HEK293 (cell line): ENCODE data around the gene PPP1R9B.

ENCODE experiments used
- CTCF ChIA-PET: fragments of 350-600 bp; formaldehyde crosslinking; extraction: SDS; loops from one replicate; lab custom pipeline; 2021; ENCODE audit warnings: antibody characterized with exemption; lab: Yijun Ruan, JAX
- POLR2A ChIA-PET: fragments of 300-600 bp; formaldehyde crosslinking; extraction: SDS; loops from one replicate; lab custom pipeline; 2020; ENCODE audit warnings: antibody characterized with exemption, inconsistent platforms; lab: Yijun Ruan, JAX
- H3K27ac ChIP-seq: fragments of 200-500 bp; sonication (Bioruptor generic); 2 replicates; pipeline ENCODE4 v1.5.1; 2014; ENCODE audit warnings: low read depth, low read length, control low read depth, inconsistent platforms; ENCODE audit errors: extremely low read depth
- H3K36me3 ChIP-seq, 2 experiments: fragments of 200-500 bp in 1 of 2; sonication (Bioruptor generic) in 1 of 2; 1 replicate in 1 of 2; 2 replicates in 1 of 2; pipeline ENCODE4 v1.5.1; 2014 to 2017; ENCODE audit warnings: inconsistent platforms in 2 of 2, low read length in 2 of 2; ENCODE audit not compliant: control insufficient read depth in 2 of 2, insufficient read depth in 1 of 2
- H3K4me1 ChIP-seq: fragments of 200-500 bp; sonication (Bioruptor generic); 2 replicates; pipeline ENCODE4 v1.5.1; 2014; ENCODE audit warnings: mild to moderate bottlenecking, low read length, inconsistent platforms; ENCODE audit not compliant: control insufficient read depth, insufficient read depth
- H3K4me3 ChIP-seq: 2 replicates; pipeline ENCODE4 v1.5.1; 2011; ENCODE audit warnings: low read depth, mild to moderate bottlenecking, control low read depth, low read length, moderate library complexity
- H3K9me3 ChIP-seq: fragments of 200-500 bp; sonication (Bioruptor generic); 2 replicates; pipeline ENCODE4 v1.5.1; 2014; ENCODE audit warnings: low read depth, low read length, inconsistent platforms; ENCODE audit not compliant: control insufficient read depth, insufficient read depth
- GLIS1 ChIP-seq: fragments of 450-650 bp; formaldehyde crosslinking; IDR thresholded peaks from 2 replicates; pipeline ENCODE4 v1.5.1; 2016; ENCODE audit warnings: missing biosample characterization, missing genetic modification characterization
- KLF1 ChIP-seq: fragments of 450-650 bp; formaldehyde crosslinking; IDR thresholded peaks from 2 replicates; pipeline ENCODE4 v1.5.1; 2016; ENCODE audit warnings: missing biosample characterization, missing genetic modification characterization
- OSR2 ChIP-seq: fragments of 450-650 bp; formaldehyde crosslinking; IDR thresholded peaks from 2 replicates; pipeline ENCODE4 v1.5.1; 2016; ENCODE audit warnings: missing biosample characterization, missing genetic modification characterization
- SETDB1 ChIP-seq: IDR thresholded peaks from one replicate; pipeline ENCODE4 v1.6.1; 2017; ENCODE audit warnings: mild to moderate bottlenecking, low read length, moderate library complexity, mixed read lengths; ENCODE audit not compliant: insufficient read length
- WT1 ChIP-seq: fragments of 450-650 bp; formaldehyde crosslinking; IDR thresholded peaks from 2 replicates; pipeline ENCODE4 v1.5.1; 2016; ENCODE audit warnings: missing biosample characterization, missing genetic modification characterization
- ZBTB26 ChIP-seq: fragments of 450-650 bp; formaldehyde crosslinking; optimal IDR thresholded peaks from 2 replicates; pipeline ENCODE3; 2016; ENCODE audit warnings: missing biosample characterization, mild to moderate bottlenecking, missing genetic modification characterization
- ZEB2 ChIP-seq: fragments of 450-650 bp; formaldehyde crosslinking; IDR thresholded peaks from 2 replicates; pipeline ENCODE4 v1.5.1; 2016; ENCODE audit warnings: missing biosample characterization, missing genetic modification characterization
- ZIC2 ChIP-seq: fragments of 450-650 bp; formaldehyde crosslinking; IDR thresholded peaks from 2 replicates; pipeline ENCODE4 v1.5.1; 2016; ENCODE audit warnings: missing biosample characterization, missing genetic modification characterization
- ZNF157 ChIP-seq: fragments of 450-650 bp; formaldehyde crosslinking; IDR thresholded peaks from 2 replicates; pipeline ENCODE4 v1.5.1; 2016; ENCODE audit warnings: missing biosample characterization, missing genetic modification characterization
- ZNF2 ChIP-seq: fragments of 450-650 bp; formaldehyde crosslinking; IDR thresholded peaks from 2 replicates; pipeline ENCODE4 v1.5.1; 2016; ENCODE audit warnings: missing biosample characterization, missing genetic modification characterization
- ZNF324 ChIP-seq: fragments of 450-650 bp; formaldehyde crosslinking; IDR thresholded peaks from 2 replicates; pipeline ENCODE4 v1.5.1; 2016; ENCODE audit warnings: missing biosample characterization, missing genetic modification characterization
- ZNF354C ChIP-seq: fragments of 450-650 bp; formaldehyde crosslinking; IDR thresholded peaks from 2 replicates; pipeline ENCODE4 v1.5.1; 2016; ENCODE audit warnings: missing biosample characterization, missing genetic modification characterization, low read depth, borderline replicate concordance
- ZNF449 ChIP-seq: fragments of 450-650 bp; formaldehyde crosslinking; IDR thresholded peaks from 2 replicates; pipeline ENCODE4 v1.5.1; 2017; ENCODE audit warnings: missing biosample characterization, mild to moderate bottlenecking, missing genetic modification characterization, moderate library complexity
- ZNF488 ChIP-seq: fragments of 450-650 bp; formaldehyde crosslinking; IDR thresholded peaks from 2 replicates; pipeline ENCODE4 v1.5.1; 2016; ENCODE audit warnings: missing biosample characterization, missing genetic modification characterization
- ZNF544 ChIP-seq: fragments of 450-650 bp; formaldehyde crosslinking; IDR thresholded peaks from 2 replicates; pipeline ENCODE4 v1.5.0; 2017; ENCODE audit warnings: missing biosample characterization, missing genetic modification characterization
- ZNF600 ChIP-seq: fragments of 450-650 bp; formaldehyde crosslinking; IDR thresholded peaks from 2 replicates; pipeline ENCODE4 v1.5.1; 2016; ENCODE audit warnings: missing biosample characterization, missing genetic modification characterization
- ZNF776 ChIP-seq: fragments of 450-650 bp; formaldehyde crosslinking; IDR thresholded peaks from 2 replicates; pipeline ENCODE4 v1.5.0; 2017; ENCODE audit warnings: missing biosample characterization, missing genetic modification characterization, borderline replicate concordance
- ZNF792 ChIP-seq: fragments of 450-650 bp; formaldehyde crosslinking; IDR thresholded peaks from 2 replicates; pipeline ENCODE4 v1.5.1; 2016; ENCODE audit warnings: missing biosample characterization, missing genetic modification characterization
- ZSCAN23 ChIP-seq: fragments of 450-650 bp; formaldehyde crosslinking; IDR thresholded peaks from 2 replicates; pipeline ENCODE4 v1.5.1; 2016; ENCODE audit warnings: missing biosample characterization, missing genetic modification characterization

PPP1R9B gene

GRCh38 chr17:50176559-50177357, 26.3 kb upstream of the PPP1R9B start:
- TF ChIP-seq ZNF488 (tag by site-specific recombination), result no peak
- peak; percentile 84 for TF ChIP-seq ZNF600 (tag by site-specific recombination)

GRCh38 chr17:50175035-50175807, 24.7 kb upstream of the PPP1R9B start:
- Histone ChIP-seq H3K4me3 (no peak overlapping the region), H3K4me1 (peaks cover 11% of the 10 kb centered on the region)
- peak; percentile 67; the same call in 1 of the 2 replicates for TF ChIP-seq WT1
- TF ChIP-seq ZNF449 (tag by site-specific recombination), result no peak
- TF ChIP-seq KLF1 (tag by site-specific recombination), result peak; percentile 90
- peak; percentile 75 for TF ChIP-seq ZIC2 (tag by site-specific recombination)
- no peak for TF ChIP-seq OSR2
- TF ChIP-seq GLIS1 (tag by site-specific recombination), result peak; percentile 79
- no peak for TF ChIP-seq ZNF157
- TF ChIP-seq SETDB1, result no peak
- no peak for TF ChIP-seq ZNF776 (tag by site-specific recombination)
- no peak for TF ChIP-seq ZNF324 (tag by site-specific recombination)
- TF ChIP-seq, all 188 proteins: peak for 4
- no peaks in the 10 kb centered on the region for H3K9me3 ChIP-seq
- CTCF ChIA-PET, result interaction anchor here (0.6 to 9.6 kb wide), 12 partner anchors 10 to 121 kb away, joined by 3 to 174 read pairs (median 6); partner anchors contain the start of genes COL1A1 and SGCA
- POLR2A ChIA-PET, result interaction anchor here (1.0 kb wide), 1 partner anchor 24 kb away, joined by 3 read pairs; no protein-coding TSS in a partner anchor
- no peak overlapping the region for H3K27ac ChIP-seq
- H3K36me3 ChIP-seq, result no peaks in the 10 kb centered on the region

More at GRCh38 chr17:50176559-50177357, 26.3 kb upstream of the PPP1R9B start:
- peaks cover 11% of the 10 kb centered on the region for H3K4me1 ChIP-seq
- H3K27ac ChIP-seq, result no peak overlapping the region
- no peaks in the 10 kb centered on the region for H3K36me3 ChIP-seq
- no peaks in the 10 kb centered on the region for H3K9me3 ChIP-seq
- no peak overlapping the region for H3K4me3 ChIP-seq
- ChIA-PET POLR2A (interaction anchor here (0.9 to 2.4 kb wide), 5 partner anchors 8 to 25 kb away, joined by 4 to 17 read pairs (median 5); partner anchors contain the start of gene PPP1R9B), CTCF (interaction anchor here (0.6 to 4.3 kb wide), 15 partner anchors 8 to 221 kb away, joined by 3 to 83 read pairs (median 7); partner anchors contain the start of genes COL1A1, LRRC59, SGCA and TMEM92)

GRCh38 chr17:50174444-50174843, 24.0 kb upstream of the PPP1R9B start:
- H3K4me3 ChIP-seq, result no peak overlapping the region
- H3K27ac ChIP-seq, result no peak overlapping the region
- TF ChIP-seq ZEB2 (tag by site-specific recombination), result no peak
- TF ChIP-seq ZNF354C, result no peak
- TF ChIP-seq ZNF544, result no peak
- TF ChIP-seq ZNF2 (tag by site-specific recombination), result no peak
- no peak for TF ChIP-seq ZSCAN23 (tag by site-specific recombination)
- no peak for TF ChIP-seq ZNF792 (tag by site-specific recombination)
- TF ChIP-seq ZBTB26 (tag by site-specific recombination), result no peak
- POLR2A ChIA-PET, result interaction anchor here (1.1 to 1.7 kb wide), 2 partner anchors 26 to 55 kb away, joined by 3 to 11 read pairs; no protein-coding TSS in a partner anchor
- H3K36me3 ChIP-seq, result no peaks in the 10 kb centered on the region
- no peaks in the 10 kb centered on the region for H3K9me3 ChIP-seq
- CTCF ChIA-PET, result interaction anchor here (0.6 to 9.6 kb wide), 11 partner anchors 9 to 1071 kb away, joined by 3 to 174 read pairs (median 7); partner anchors contain the start of gene COL1A1
- H3K4me1 ChIP-seq, result peaks cover 11% of the 10 kb centered on the region
